ENCODE measurements around the gene LNX1.

Gene LNX1

DNA sequence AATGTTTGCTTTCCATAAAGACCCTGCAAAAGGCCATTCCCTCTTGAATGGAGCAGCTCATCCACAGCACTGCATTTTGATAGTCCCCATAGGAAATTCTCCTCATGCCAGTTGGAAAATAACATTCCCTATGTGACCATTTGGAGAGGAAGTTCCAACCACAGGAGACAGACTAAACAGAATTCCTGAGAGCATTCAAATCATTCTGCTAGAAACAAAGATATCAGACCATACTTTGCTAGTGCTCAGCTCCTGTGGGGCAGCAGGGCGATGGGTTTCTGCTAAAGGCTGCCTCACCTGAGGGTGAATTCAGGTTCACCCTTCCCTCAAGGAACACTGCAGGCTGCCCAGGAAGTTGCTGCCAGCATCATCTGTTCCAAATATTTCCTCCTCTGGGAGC lies 58.8 kb downstream of the LNX1 start:
- no peak for TF ChIP-seq BACH2 (CRISPR knock-in tag; IDR thresholded peaks at IDR 0.05; ENCODE audit: borderline replicate concordance)
- no peak for TF ChIP-seq PATZ1 (CRISPR knock-in tag; IDR thresholded peaks at IDR 0.05; ENCODE audit: borderline replicate concordance)
- no peak for TF ChIP-seq CSDC2 (CRISPR knock-in tag; IDR thresholded peaks at IDR 0.05)
- TF ChIP-seq RARB (CRISPR knock-in tag; IDR thresholded peaks at IDR 0.05), result no peak
- no peak for TF ChIP-seq ESRRG (CRISPR knock-in tag; IDR thresholded peaks at IDR 0.05)
- TF ChIP-seq, protein P1, sequence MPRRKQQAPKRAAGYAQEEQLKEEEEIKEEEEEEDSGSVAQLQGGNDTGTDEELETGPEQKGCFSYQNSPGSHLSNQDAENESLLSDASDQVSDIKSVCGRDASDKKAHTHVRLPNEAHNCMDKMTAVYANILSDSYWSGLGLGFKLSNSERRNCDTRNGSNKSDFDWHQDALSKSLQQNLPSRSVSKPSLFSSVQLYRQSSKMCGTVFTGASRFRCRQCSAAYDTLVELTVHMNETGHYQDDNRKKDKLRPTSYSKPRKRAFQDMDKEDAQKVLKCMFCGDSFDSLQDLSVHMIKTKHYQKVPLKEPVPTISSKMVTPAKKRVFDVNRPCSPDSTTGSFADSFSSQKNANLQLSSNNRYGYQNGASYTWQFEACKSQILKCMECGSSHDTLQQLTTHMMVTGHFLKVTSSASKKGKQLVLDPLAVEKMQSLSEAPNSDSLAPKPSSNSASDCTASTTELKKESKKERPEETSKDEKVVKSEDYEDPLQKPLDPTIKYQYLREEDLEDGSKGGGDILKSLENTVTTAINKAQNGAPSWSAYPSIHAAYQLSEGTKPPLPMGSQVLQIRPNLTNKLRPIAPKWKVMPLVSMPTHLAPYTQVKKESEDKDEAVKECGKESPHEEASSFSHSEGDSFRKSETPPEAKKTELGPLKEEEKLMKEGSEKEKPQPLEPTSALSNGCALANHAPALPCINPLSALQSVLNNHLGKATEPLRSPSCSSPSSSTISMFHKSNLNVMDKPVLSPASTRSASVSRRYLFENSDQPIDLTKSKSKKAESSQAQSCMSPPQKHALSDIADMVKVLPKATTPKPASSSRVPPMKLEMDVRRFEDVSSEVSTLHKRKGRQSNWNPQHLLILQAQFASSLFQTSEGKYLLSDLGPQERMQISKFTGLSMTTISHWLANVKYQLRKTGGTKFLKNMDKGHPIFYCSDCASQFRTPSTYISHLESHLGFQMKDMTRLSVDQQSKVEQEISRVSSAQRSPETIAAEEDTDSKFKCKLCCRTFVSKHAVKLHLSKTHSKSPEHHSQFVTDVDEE (CRISPR knock-in tag; IDR thresholded peaks at IDR 0.05), result no peak
- TF ChIP-seq, protein P2, sequence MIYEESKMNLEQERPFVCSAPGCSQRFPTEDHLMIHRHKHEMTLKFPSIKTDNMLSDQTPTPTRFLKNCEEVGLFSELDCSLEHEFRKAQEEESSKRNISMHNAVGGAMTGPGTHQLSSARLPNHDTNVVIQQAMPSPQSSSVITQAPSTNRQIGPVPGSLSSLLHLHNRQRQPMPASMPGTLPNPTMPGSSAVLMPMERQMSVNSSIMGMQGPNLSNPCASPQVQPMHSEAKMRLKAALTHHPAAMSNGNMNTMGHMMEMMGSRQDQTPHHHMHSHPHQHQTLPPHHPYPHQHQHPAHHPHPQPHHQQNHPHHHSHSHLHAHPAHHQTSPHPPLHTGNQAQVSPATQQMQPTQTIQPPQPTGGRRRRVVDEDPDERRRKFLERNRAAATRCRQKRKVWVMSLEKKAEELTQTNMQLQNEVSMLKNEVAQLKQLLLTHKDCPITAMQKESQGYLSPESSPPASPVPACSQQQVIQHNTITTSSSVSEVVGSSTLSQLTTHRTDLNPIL (CRISPR knock-in tag; IDR thresholded peaks at IDR 0.05; ENCODE audit: low read depth), result no peak
- no peak for TF ChIP-seq PPARA (CRISPR knock-in tag; IDR thresholded peaks at IDR 0.05; ENCODE audit: borderline replicate concordance)
- TF ChIP-seq OSR1 (CRISPR knock-in tag; IDR thresholded peaks at IDR 0.05), result no peak
- TF ChIP-seq SNAI2 (CRISPR knock-in tag; IDR thresholded peaks at IDR 0.05), result no peak
- TF ChIP-seq ARNTL (CRISPR knock-in tag; IDR thresholded peaks at IDR 0.05; ENCODE audit: borderline replicate concordance, low read depth), result no peak
- TF ChIP-seq POU6F1 (CRISPR knock-in tag; IDR thresholded peaks at IDR 0.05; ENCODE audit: borderline replicate concordance, low read depth), result no peak
- no peak for TF ChIP-seq ZNF8 (CRISPR knock-in tag; IDR thresholded peaks at IDR 0.05)
- TF ChIP-seq ZNF565 (CRISPR knock-in tag; conservative IDR thresholded peaks at IDR 0.05; ENCODE audit: low read depth), result no peak
- no peak for TF ChIP-seq CSRNP3 (CRISPR knock-in tag; IDR thresholded peaks at IDR 0.05)
- no peak for TF ChIP-seq TOX (CRISPR knock-in tag; IDR thresholded peaks at IDR 0.05; ENCODE audit: borderline replicate concordance)
- TF ChIP-seq TCF4 (CRISPR knock-in tag; IDR thresholded peaks at IDR 0.05; ENCODE audit: borderline replicate concordance), result no peak
- TF ChIP-seq ZC3H10 (CRISPR knock-in tag; IDR thresholded peaks at IDR 0.05), result no peak
- no peak for ATAC-seq

DNA sequence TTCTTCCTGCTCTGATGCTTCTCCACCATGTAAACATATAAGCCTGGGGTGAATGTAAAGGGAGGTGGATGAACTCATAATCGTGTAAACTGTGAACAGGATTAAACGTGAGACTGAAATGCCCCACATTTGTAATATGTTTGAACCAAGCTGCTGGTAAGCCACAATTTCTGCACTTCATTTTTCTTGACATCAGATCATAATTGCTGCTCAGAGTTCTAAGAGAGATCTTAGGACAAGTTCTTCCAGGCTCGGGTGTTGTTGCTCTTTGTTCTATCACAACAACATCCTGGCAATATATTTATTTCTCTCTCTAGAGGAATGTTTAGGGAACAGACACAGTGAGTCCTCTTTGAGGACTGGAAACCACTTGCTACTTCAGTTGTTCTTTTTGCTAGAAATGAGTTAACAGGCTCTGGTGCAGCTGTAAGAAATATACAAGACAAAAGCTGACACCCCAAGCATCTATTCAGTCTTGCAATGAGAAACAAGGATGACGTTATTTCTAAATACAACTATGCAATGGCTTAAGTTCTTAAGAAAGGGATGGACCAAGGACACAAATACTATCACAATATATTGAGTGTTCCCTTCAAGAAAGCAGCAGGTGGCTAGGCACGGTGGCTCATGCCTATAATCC lies 59.6 kb downstream of the LNX1 start:
- TF ChIP-seq ISL1 (CRISPR knock-in tag; IDR thresholded peaks at IDR 0.05) (no peak), ZC3H10 (CRISPR knock-in tag; IDR thresholded peaks at IDR 0.05) (no peak), PATZ1 (CRISPR knock-in tag; IDR thresholded peaks at IDR 0.05; ENCODE audit: borderline replicate concordance) (no peak), ZFP30 (CRISPR knock-in tag; IDR thresholded peaks at IDR 0.05) (no peak), RARB (CRISPR knock-in tag; IDR thresholded peaks at IDR 0.05) (no peak), GLIS3 (CRISPR knock-in tag; IDR thresholded peaks at IDR 0.05) (no peak), TOX (CRISPR knock-in tag; IDR thresholded peaks at IDR 0.05; ENCODE audit: borderline replicate concordance) (no peak), TCF4 (CRISPR knock-in tag; IDR thresholded peaks at IDR 0.05; ENCODE audit: borderline replicate concordance) (no peak)
- TF ChIP-seq, protein P2 (CRISPR knock-in tag; IDR thresholded peaks at IDR 0.05; ENCODE audit: low read depth), result no peak
- no peak for ATAC-seq
